GM12878 (cell line): ENCODE data around the gene MBD2. TPM values are rescaled to one million over a fixed set of nuclear protein-coding genes. Genes with fewer than 3 reads are reported as not detected.

ENCODE experiments used
- ATAC-seq: fragments of 200-7000 bp; cut with Tn5 transposase; 3 replicates; pipeline ENCODE4 v1.9.1; 2020; ENCODE audit warnings: mild to moderate bottlenecking, moderate library complexity
- BruUV-seq: library from RNA; stranded (reverse); fragments of 400-500 nt; replicated peaks from 2 replicates; lab custom pipeline; 2021; lab: Mats Ljungman, UMichigan
- CTCF ChIA-PET: fragments of 300-600 bp; sonication (Branson Sonifier 250); formaldehyde crosslinking; extraction: SDS; loops from one replicate; lab custom pipeline; 2021; ENCODE audit warnings: inconsistent platforms; lab: Yijun Ruan, JAX
- POLR2A ChIA-PET: fragments of 350-600 bp; formaldehyde crosslinking; extraction: SDS; loops from one replicate; lab custom pipeline; 2021; ENCODE audit warnings: inconsistent platforms; lab: Charles Lee
- RAD21 ChIA-PET: fragments of 300-600 bp; sonication (Branson Sonifier 250); formaldehyde crosslinking; loops from one replicate; lab custom pipeline; 2023; ENCODE audit warnings: antibody characterized with exemption; ENCODE audit not compliant: unreplicated experiment; lab: Charles Lee
- SMC1A ChIA-PET: fragments of 300-600 bp; sonication (Branson Sonifier 250); formaldehyde crosslinking; loops from one replicate; lab custom pipeline; 2023; ENCODE audit not compliant: unreplicated experiment, uncharacterized antibody; lab: Charles Lee
- DNase-seq: peaks from one replicate; pipeline ENCODE4 v3.0.0-alpha.2; 2011; ENCODE audit warnings: low read depth, low spot score
- FAIRE-seq: peaks from 3 replicates; lab custom pipeline; 2011; peaks lifted over from hg19 to GRCh38; lab: Jason Lieb, UNC
- H2AFZ ChIP-seq: 2 replicates; pipeline ENCODE4 v1.6.0; 2011; ENCODE audit warnings: low read depth, low read length, control low read depth; ENCODE audit not compliant: control insufficient read depth
- H3K27ac ChIP-seq: 2 replicates; pipeline ENCODE4 v1.5.1; 2011; ENCODE audit warnings: control low read depth; ENCODE audit not compliant: control insufficient read depth, insufficient read depth
- H3K27me3 ChIP-seq, 2 experiments: replicated peaks in 1 of 2; 2 replicates each; pipeline versions ENCODE4 v1.6.0 to v1.6.1; 2011; ENCODE audit warnings: low read length in 1 of 2; ENCODE audit not compliant: control insufficient read depth in 2 of 2, insufficient read depth in 2 of 2
- H3K36me3 ChIP-seq, 2 experiments: 2 replicates each; pipeline ENCODE4 v1.5.1; 2011; ENCODE audit warnings: low read length in 1 of 2; ENCODE audit not compliant: control insufficient read depth in 2 of 2, insufficient read depth in 2 of 2
- H3K4me1 ChIP-seq: 2 replicates; pipeline ENCODE4 v1.6.1; 2011; ENCODE audit warnings: mild to moderate bottlenecking, low read length, moderate library complexity, mixed read lengths; ENCODE audit not compliant: control insufficient read depth, insufficient read depth
- H3K4me2 ChIP-seq: 2 replicates; pipeline ENCODE4 v1.6.0; 2011; ENCODE audit warnings: control low read depth; ENCODE audit not compliant: control insufficient read depth, insufficient read depth
- H3K4me3 ChIP-seq: fragments of 200-600 bp; sonication (generic); 2 replicates; pipeline ENCODE4 v1.5.1; 2016
- H3K79me2 ChIP-seq: 2 replicates; pipeline ENCODE4 v1.6.0; 2011; ENCODE audit warnings: low read length; ENCODE audit not compliant: control insufficient read depth, insufficient read depth
- H3K9ac ChIP-seq: 2 replicates; pipeline ENCODE4 v1.8.0; 2011; ENCODE audit warnings: low read length, control low read depth, mixed read lengths; ENCODE audit not compliant: control insufficient read depth, insufficient read depth
- H3K9me3 ChIP-seq: replicated peaks from 3 replicates; pipeline ENCODE4 v1.5.1; 2011; ENCODE audit warnings: mild to moderate bottlenecking, low read length; ENCODE audit not compliant: control insufficient read depth, insufficient read depth
- H4K20me1 ChIP-seq: 2 replicates; pipeline ENCODE4 v1.6.0; 2011; ENCODE audit not compliant: control insufficient read depth, insufficient read depth
- BACH1 ChIP-seq: fragments of 450-650 bp; IDR thresholded peaks from 2 replicates; pipeline ENCODE4 v1.6.1; 2017; ENCODE audit warnings: mild to moderate bottlenecking, borderline replicate concordance
- CEBPB ChIP-seq, 2 experiments: fragments of 150-350 bp in 1 of 2; IDR thresholded peaks; 2 replicates each; pipeline ENCODE4 v1.6.1; 2012 to 2014; ENCODE audit warnings: low read depth in 2 of 2, low read length in 2 of 2, borderline replicate concordance in 1 of 2, inconsistent platforms in 1 of 2
- DPF2 ChIP-seq: fragments of 450-650 bp; IDR thresholded peaks from 2 replicates; pipeline ENCODE4 v1.6.1; 2017; ENCODE audit warnings: mild to moderate bottlenecking
- EP300 ChIP-seq, 2 experiments: fragments of 150-350 bp in 1 of 2; IDR thresholded peaks; 2 replicates each; pipeline ENCODE4 v1.6.1; 2011 to 2012; ENCODE audit warnings: low read depth in 2 of 2, low read length in 2 of 2, borderline replicate concordance in 1 of 2, improper control_type of control experiment in 1 of 2, inconsistent platforms in 1 of 2; ENCODE audit not compliant: control insufficient read depth in 1 of 2
- FOS ChIP-seq: IDR thresholded peaks from 3 replicates; pipeline ENCODE4 v1.6.1; 2011; ENCODE audit warnings: borderline replicate concordance; ENCODE audit not compliant: insufficient read length; ENCODE audit errors: extremely low read depth
- JUNB ChIP-seq: IDR thresholded peaks from 2 replicates; pipeline ENCODE4 v1.6.1; 2016; ENCODE audit warnings: antibody characterized with exemption, mild to moderate bottlenecking
- MEF2B ChIP-seq: fragments of 450-650 bp; IDR thresholded peaks from 2 replicates; pipeline ENCODE4 v1.6.1; 2018; ENCODE audit warnings: mild to moderate bottlenecking, moderate library complexity; ENCODE audit not compliant: partially characterized antibody, poor library complexity, severe bottlenecking
- RAD51 ChIP-seq: fragments of 450-650 bp; IDR thresholded peaks from 2 replicates; pipeline ENCODE4 v1.6.1; 2016; ENCODE audit warnings: moderate library complexity, mild to moderate bottlenecking, inconsistent platforms
- REST ChIP-seq: IDR thresholded peaks from 2 replicates; pipeline ENCODE4 v1.6.1; 2012; ENCODE audit warnings: mild to moderate bottlenecking, low read depth, low read length
- RUNX3 ChIP-seq: IDR thresholded peaks from 2 replicates; pipeline ENCODE4 v1.6.1; 2012; ENCODE audit warnings: low read length, inconsistent platforms
- TAF1 ChIP-seq: IDR thresholded peaks from 2 replicates; pipeline ENCODE4 v1.6.1; 2011; ENCODE audit warnings: mild to moderate bottlenecking, low read depth, low read length, borderline replicate concordance
- TCF12 ChIP-seq: IDR thresholded peaks from 2 replicates; pipeline ENCODE4 v1.6.1; 2011; ENCODE audit warnings: low read depth, mild to moderate bottlenecking, low read length
- ZBTB4 ChIP-seq: fragments of 450-650 bp; formaldehyde crosslinking; IDR thresholded peaks from 2 replicates; pipeline ENCODE4 v1.4.0; 2022; ENCODE audit warnings: mild to moderate bottlenecking, moderate library complexity
- ZNF24 ChIP-seq: fragments of 450-650 bp; IDR thresholded peaks from 2 replicates; pipeline ENCODE4 v1.6.1; 2017; ENCODE audit warnings: antibody characterized with exemption, mild to moderate bottlenecking
- ZNF384 ChIP-seq: IDR thresholded peaks from 2 replicates; pipeline ENCODE4 v1.6.1; 2012; ENCODE audit warnings: low read depth, mild to moderate bottlenecking, low read length, improper control_type of control experiment, borderline replicate concordance
- ZNF622 ChIP-seq: fragments of 450-650 bp; IDR thresholded peaks from 2 replicates; pipeline ENCODE4 v1.6.1; 2017; ENCODE audit warnings: mild to moderate bottlenecking, inconsistent platforms
- WGBS: methylation state at CpG from one replicate; pipeline ENCODE4 v1.1.6; 2016; ENCODE audit warnings: low lambda C conversion rate; ENCODE audit not compliant: insufficient replicate concordance, insufficient coverage; ENCODE audit errors: missing lambda C conversion rate; 5-methylcytosine and 5-hydroxymethylcytosine counted together
- in situ Hi-C: fragments of 300-500 bp; cut with MboI; formaldehyde crosslinking; loops from 9 replicates; pipeline ENCODE4 v1.14.3; 2018; ENCODE audit warnings: mixed read lengths
- intact Hi-C: fragments of 100-400 bp; cut with micrococcal nuclease; formaldehyde crosslinking; loops from one replicate; pipeline ENCODE4 v1.14.2; 2022; ENCODE audit not compliant: unreplicated experiment
- polyA plus RNA-seq, 11 experiments: library from polyadenylated mRNA; depleted of rRNA in 4 of 11; unstranded in 6 of 11; stranded (reverse) in 5 of 11; fragments of >200 nt; fragmentation: Nextera tagmentation in 4 of 11; fragmentation: Illumina TruSeq in 1 of 11; extraction: Ambion mirVana in 4 of 11; extraction: Trizol in 1 of 11; gene quantifications; 1 replicate in 1 of 11; 2 replicates in 10 of 11; pipeline versions ENCODE4 v1.2.1 to v1.2.3, GENCODE V29; 2011 to 2016; ENCODE audit warnings: inconsistent platforms in 2 of 11, missing spikeins in 2 of 11, low read depth in 1 of 11
- total RNA-seq, 4 experiments: library from RNA; depleted of rRNA in 3 of 4; stranded (reverse); fragments of >200 nt in 3 of 4; fragmentation: Illumina TruSeq in 1 of 4; extraction: Trizol in 1 of 4; gene quantifications; 2 replicates each; pipeline versions ENCODE4 v1.2.1 to v1.2.3, GENCODE V29; 2013 to 2021

Gene MBD2
- total and polyA plus RNA-seq, 10 of the 15 experiments (the other 5 are each of a cell fraction or from before 2014, with no cell fraction given), result 24.1 to 276 (median 57.9) TPM

- POLR2A ChIA-PET, result no interaction called here
- in situ Hi-C loops, result no loop called here
- no peak overlapping the region for H3K4me2 ChIP-seq
- peaks cover 80% of the 10 kb centered on the region for H3K79me2 ChIP-seq
- H4K20me1 ChIP-seq, result no peaks in the 10 kb centered on the region; the same call in 1 of the 2 replicates
- no peak overlapping the region for H2AFZ ChIP-seq
- RAD21 ChIA-PET, result no interaction called here
- DNase-seq (no peak), FAIRE-seq (no peak), ATAC-seq (no peak)
- no peaks in the 10 kb centered on the region for H3K27me3 ChIP-seq
- H3K4me3 ChIP-seq, result no peak overlapping the region
- H3K9ac ChIP-seq, result no peak overlapping the region
- CTCF ChIA-PET, result interaction anchor here (1.2 to 2.1 kb wide), 2 partner anchors 16 to 68 kb away, joined by 4 to 5 read pairs; no protein-coding TSS in a partner anchor
- intact Hi-C loops, result no loop called here
- peaks cover 17 to 40% of the 10 kb centered on the region in 2 experiments for H3K36me3 ChIP-seq
- peaks cover 2% of the 10 kb centered on the region; the same call in 1 of the 3 replicates for H3K9me3 ChIP-seq
- peaks cover 5% of the 10 kb centered on the region for H3K4me1 ChIP-seq
- no peak for TF ChIP-seq ZNF24
- no peak for TF ChIP-seq JUNB
- no peak for TF ChIP-seq MEF2B
- no peak for TF ChIP-seq RUNX3
- no peak for TF ChIP-seq DPF2
- no peak for TF ChIP-seq EP300 (IDR thresholded peaks at IDR 0.05; ENCODE audit: borderline replicate concordance in 1 of 2, control insufficient read depth in 1 of 2, low read depth in 2 of 2, low read length in 2 of 2)
- TF ChIP-seq BACH1, result no peak
- no peak for TF ChIP-seq FOS
- no peak for TF ChIP-seq TAF1
- TF ChIP-seq TCF12, result no peak
- TF ChIP-seq ZBTB4, result no peak
- TF ChIP-seq CEBPB (IDR thresholded peaks at IDR 0.05; ENCODE audit: borderline replicate concordance in 1 of 2, low read depth in 2 of 2, low read length in 2 of 2), result no peak
- no peak for TF ChIP-seq ZNF384
- TF ChIP-seq RAD51, result no peak
- TF ChIP-seq REST, result no peak
- TF ChIP-seq ZNF622, result no peak
- no TSS peak for BruUV-seq
- no peak overlapping the region for H3K27ac ChIP-seq
- 100% methylated on average over 4 of the region's 4 CpGs for WGBS
- SMC1A ChIA-PET, result interaction anchor here (0.9 to 2.6 kb wide), 7 partner anchors 15 to 68 kb away, joined by 3 to 9 read pairs (median 4); no protein-coding TSS in a partner anchor
These were observed 21.6 kb downstream of the MBD2 start for GRCh38 chr18:54202851-54203250.
